ENCODE results near the gene USP36. TPM values are rescaled to one million over a fixed set of nuclear protein-coding genes. Genes with fewer than 3 reads are reported as not detected.
A peak's percentile ranks its signal among the peaks of the same experiment; 100 is the strongest.

Gene USP36
- total and polyA plus RNA-seq, 11 donors: 11.7 to 40.9 (median 18.3) TPM

GRCh38 chr17:78793968-78794367, 46.6 kb downstream of the USP36 start:
- Histone ChIP-seq H3K9me3 (no peaks in the 10 kb centered on the region), H3K27me3 (no peaks in the 10 kb centered on the region), H3K4me3 (no peak overlapping the region), H3K36me3 (peaks cover 0 to 59% (median 54%) of the 10 kb centered on the region in 9 donors), H3K27ac (peak overlapping the region in 1 of 12 donors; percentile 6), H3K4me1 (peaks cover 0 to 63% (median 34%) of the 10 kb centered on the region in 12 donors)
- DNase-seq (no peak), ATAC-seq (no peak)
- WGBS, 4 donors: 82 to 90% (median 87%) methylated on average over 6 of the region's 6 CpGs
- intact Hi-C loops (cut with DNase I): loop anchor here in 3 of 10 donors (5.0 to 10.0 kb wide), 2 partner anchors 72 to 79 kb away; no protein-coding TSS in a partner anchor
- no peak for TF ChIP-seq CTCF (IDR thresholded peaks at IDR 0.05)

GRCh38 chr17:78793415-78793814, 47.2 kb downstream of the USP36 start:
- Histone ChIP-seq H3K9me3 (no peaks in the 10 kb centered on the region), H3K4me1 (peaks cover 0 to 61% (median 35%) of the 10 kb centered on the region in 12 donors), H3K4me3 (no peak overlapping the region), H3K36me3 (peaks cover 0 to 53% (median 48%) of the 10 kb centered on the region in 9 donors), H3K27me3 (no peaks in the 10 kb centered on the region), H3K27ac (no peak overlapping the region)
- no peak for TF ChIP-seq CTCF (IDR thresholded peaks at IDR 0.05)
- no peak for TF ChIP-seq POLR2A (IDR thresholded peaks at IDR 0.05)
- WGBS, 4 donors: 70 to 88% (median 86%) methylated on average over 7 to 10 of the region's 10 CpGs
- ATAC-seq (no peak), DNase-seq (no peak)
- intact Hi-C loops (cut with DNase I): loop anchor here in 3 of 10 donors (5.0 to 10.0 kb wide), 2 partner anchors 71 to 79 kb away; no protein-coding TSS in a partner anchor

- peak in 1 of 5 donors; percentile 22 for DNase-seq
- Histone ChIP-seq H3K27me3 (no peaks in the 10 kb centered on the region), H3K27ac (peak overlapping the region in 5 of 12 donors; percentile 5 to 42 (median 34)), H3K36me3 (peaks cover 0 to 40% (median 36%) of the 10 kb centered on the region in 9 donors), H3K4me3 (no peak overlapping the region), H3K4me1 (peaks cover 0 to 55% (median 35%) of the 10 kb centered on the region in 12 donors), H3K9me3 (no peaks in the 10 kb centered on the region)
- WGBS, 4 donors: 82 to 86% (median 83%) methylated on average over 11 of the region's 11 CpGs
- no peak for ATAC-seq
- intact Hi-C loops (cut with DNase I): loop anchor here in 3 of 10 donors (5.0 to 10.0 kb wide), 2 partner anchors 70 to 77 kb away; no protein-coding TSS in a partner anchor
- TF ChIP-seq CTCF (IDR thresholded peaks at IDR 0.05) (no peak), POLR2A (IDR thresholded peaks at IDR 0.05) (no peak)
These were observed 48.5 kb downstream of the USP36 start for GRCh38 chr17:78791840-78792709.

- TF ChIP-seq CTCF (IDR thresholded peaks at IDR 0.05): no peak
- TF ChIP-seq POLR2A (IDR thresholded peaks at IDR 0.05): no peak
- WGBS, 4 donors: 95 to 97% (median 96%) methylated on average over 4 of the region's 4 CpGs
- no peak for ATAC-seq
- no peak for DNase-seq
- intact Hi-C loops (cut with DNase I): loop anchor here in 3 of 10 donors (5.0 to 10.0 kb wide), 2 partner anchors 68 to 76 kb away; no protein-coding TSS in a partner anchor
- Histone ChIP-seq H3K4me1 (peaks cover 0 to 42% (median 30%) of the 10 kb centered on the region in 12 donors), H3K9me3 (no peaks in the 10 kb centered on the region), H3K36me3 (peaks cover 0 to 25% (median 21%) of the 10 kb centered on the region in 9 donors), H3K4me3 (no peak overlapping the region), H3K27ac (peak overlapping the region in 4 of 12 donors; percentile 42 to 76 (median 57)), H3K27me3 (no peaks in the 10 kb centered on the region)
These were observed 50.1 kb downstream of the USP36 start for GRCh38 chr17:78790552-78790951.
